GM21381 (cell line): ENCODE data around the gene SUPT3H.

ENCODE experiments used
- ATAC-seq: cut with Tn5 transposase; IDR thresholded peaks from one replicate; pipeline ENCODE4 v1.9.1; 2021; ENCODE audit warnings: mild to moderate bottlenecking, moderate library complexity; ENCODE audit not compliant: unreplicated experiment

The SUPT3H gene

GRCh38 chr6:44808148-44808547 is 569.6 kb downstream of the SUPT3H start:
- ATAC-seq, result no peak

- no peak for ATAC-seq
Measured at GRCh38 chr6:44806656-44807055, 571.1 kb downstream of the SUPT3H start.

- no peak for ATAC-seq
Measured at GRCh38 chr6:44805238-44805846, 572.4 kb downstream of the SUPT3H start.

- no peak for ATAC-seq
Measured at GRCh38 chr6:44804546-44805159, 573.1 kb downstream of the SUPT3H start.

GRCh38 chr6:44804016-44804415 is 573.7 kb downstream of the SUPT3H start:
- ATAC-seq, result no peak

GRCh38 chr6:44800784-44801592 is 576.7 kb downstream of the SUPT3H start:
- ATAC-seq, result no peak

- no peak for ATAC-seq
Measured at GRCh38 chr6:44800171-44800783, 577.5 kb downstream of the SUPT3H start.

- ATAC-seq, result no peak
Measured at GRCh38 chr6:44797746-44798145, 580.0 kb downstream of the SUPT3H start.

- ATAC-seq, result no peak
Measured at GRCh38 chr6:44795326-44795725, 582.4 kb downstream of the SUPT3H start.

- no peak for ATAC-seq
Measured at GRCh38 chr6:44789806-44790205, 587.9 kb downstream of the SUPT3H start.

- ATAC-seq, result no peak
Measured at GRCh38 chr6:44789061-44789460, 588.7 kb downstream of the SUPT3H start.

- ATAC-seq, result no peak
Measured at GRCh38 chr6:44788387-44788981, 589.2 kb downstream of the SUPT3H start.

- ATAC-seq, result no peak
Measured at GRCh38 chr6:44787254-44787834, 590.4 kb downstream of the SUPT3H start.

- ATAC-seq, result no peak
Measured at GRCh38 chr6:44785130-44785529, 592.6 kb downstream of the SUPT3H start.

GRCh38 chr6:44784195-44784594 is 593.5 kb downstream of the SUPT3H start:
- ATAC-seq, result no peak

- ATAC-seq, result no peak
Measured at GRCh38 chr6:44782892-44783291, 594.8 kb downstream of the SUPT3H start.

GRCh38 chr6:44781912-44782597 is 595.7 kb downstream of the SUPT3H start:
- no peak for ATAC-seq

GRCh38 chr6:44780161-44780560 is 597.6 kb downstream of the SUPT3H start:
- ATAC-seq, result no peak

- peak; percentile 74 for ATAC-seq
Measured at GRCh38 chr6:44779130-44779826, 598.5 kb downstream of the SUPT3H start.
